ENCODE measurements around the gene ZNF648.

DNA sequence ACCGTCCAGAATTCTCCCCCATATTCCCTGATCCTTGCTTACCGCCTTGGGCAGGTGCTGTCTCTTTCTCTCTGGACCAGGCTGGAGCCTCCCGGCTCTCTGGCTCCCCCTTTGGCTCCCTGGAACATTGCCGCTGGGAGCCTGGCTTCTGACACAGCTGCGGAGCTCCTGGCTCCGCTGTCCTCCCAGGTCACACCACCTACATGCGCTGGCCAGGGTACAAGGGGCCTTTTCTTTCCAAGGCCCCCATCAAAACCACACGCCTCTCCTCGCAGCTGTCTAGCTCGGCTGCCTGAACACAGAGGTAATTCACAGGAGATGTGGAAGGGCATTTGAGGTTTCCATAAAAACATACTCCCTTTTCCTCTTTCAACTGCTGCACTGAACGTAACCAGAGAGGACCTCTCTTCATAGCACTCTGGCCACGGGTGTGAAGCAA lies 7.5 kb upstream of the ZNF648 start:
- TF ChIP-seq, protein P1, sequence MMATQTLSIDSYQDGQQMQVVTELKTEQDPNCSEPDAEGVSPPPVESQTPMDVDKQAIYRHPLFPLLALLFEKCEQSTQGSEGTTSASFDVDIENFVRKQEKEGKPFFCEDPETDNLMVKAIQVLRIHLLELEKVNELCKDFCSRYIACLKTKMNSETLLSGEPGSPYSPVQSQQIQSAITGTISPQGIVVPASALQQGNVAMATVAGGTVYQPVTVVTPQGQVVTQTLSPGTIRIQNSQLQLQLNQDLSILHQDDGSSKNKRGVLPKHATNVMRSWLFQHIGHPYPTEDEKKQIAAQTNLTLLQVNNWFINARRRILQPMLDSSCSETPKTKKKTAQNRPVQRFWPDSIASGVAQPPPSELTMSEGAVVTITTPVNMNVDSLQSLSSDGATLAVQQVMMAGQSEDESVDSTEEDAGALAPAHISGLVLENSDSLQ (IDR thresholded peaks at IDR 0.05) = no peak
- TF ChIP-seq FOXK2 (IDR thresholded peaks at IDR 0.05) (no peak), ELF4 (IDR thresholded peaks at IDR 0.05) (no peak), SP1 (IDR thresholded peaks at IDR 0.05) (no peak), FOXM1 (IDR thresholded peaks at IDR 0.05; ENCODE audit: borderline replicate concordance) (no peak), BHLHE40 (IDR thresholded peaks at IDR 0.05; ENCODE audit: borderline replicate concordance) (no peak), L3MBTL2 (conservative IDR thresholded peaks at IDR 0.05) (no peak), TARDBP (IDR thresholded peaks at IDR 0.05) (no peak), FOXA1 (IDR thresholded peaks at IDR 0.05) (no peak), SUZ12 (IDR thresholded peaks at IDR 0.05) (no peak)

Measured in HEK293T (cell line).